D721Med (cell line): ENCODE results near the gene SPTBN1.

ENCODE experiments used
- DNase-seq: peaks from one replicate; pipeline ENCODE4 v3.0.0; 2011; ENCODE audit warnings: low spot score; ENCODE audit not compliant: insufficient read length
- FAIRE-seq: peaks from 2 replicates; lab custom pipeline; 2011; peaks lifted over from hg19 to GRCh38; lab: Jason Lieb, UNC
- TF ChIP-seq, protein P1 (sequence below): IDR thresholded peaks from 2 replicates; pipeline ENCODE4 v1.5.1; 2012; ENCODE audit warnings: mild to moderate bottlenecking, control low read depth; ENCODE audit not compliant: insufficient read depth; ENCODE audit errors: missing control alignments

Gene SPTBN1

DNA sequence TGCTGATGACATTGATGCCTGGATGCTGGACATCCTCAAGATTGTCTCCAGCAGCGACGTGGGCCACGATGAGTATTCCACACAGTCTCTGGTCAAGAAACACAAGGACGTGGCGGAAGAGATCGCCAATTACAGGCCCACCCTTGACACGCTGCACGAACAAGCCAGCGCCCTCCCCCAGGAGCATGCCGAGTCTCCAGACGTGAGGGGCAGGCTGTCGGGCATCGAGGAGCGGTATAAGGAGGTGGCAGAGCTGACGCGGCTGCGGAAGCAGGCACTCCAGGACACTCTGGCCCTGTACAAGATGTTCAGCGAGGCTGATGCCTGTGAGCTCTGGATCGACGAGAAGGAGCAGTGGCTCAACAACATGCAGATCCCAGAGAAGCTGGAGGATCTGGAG lies 173.3 kb downstream of the SPTBN1 start:
- no peak for DNase-seq
- TF ChIP-seq, protein P1, sequence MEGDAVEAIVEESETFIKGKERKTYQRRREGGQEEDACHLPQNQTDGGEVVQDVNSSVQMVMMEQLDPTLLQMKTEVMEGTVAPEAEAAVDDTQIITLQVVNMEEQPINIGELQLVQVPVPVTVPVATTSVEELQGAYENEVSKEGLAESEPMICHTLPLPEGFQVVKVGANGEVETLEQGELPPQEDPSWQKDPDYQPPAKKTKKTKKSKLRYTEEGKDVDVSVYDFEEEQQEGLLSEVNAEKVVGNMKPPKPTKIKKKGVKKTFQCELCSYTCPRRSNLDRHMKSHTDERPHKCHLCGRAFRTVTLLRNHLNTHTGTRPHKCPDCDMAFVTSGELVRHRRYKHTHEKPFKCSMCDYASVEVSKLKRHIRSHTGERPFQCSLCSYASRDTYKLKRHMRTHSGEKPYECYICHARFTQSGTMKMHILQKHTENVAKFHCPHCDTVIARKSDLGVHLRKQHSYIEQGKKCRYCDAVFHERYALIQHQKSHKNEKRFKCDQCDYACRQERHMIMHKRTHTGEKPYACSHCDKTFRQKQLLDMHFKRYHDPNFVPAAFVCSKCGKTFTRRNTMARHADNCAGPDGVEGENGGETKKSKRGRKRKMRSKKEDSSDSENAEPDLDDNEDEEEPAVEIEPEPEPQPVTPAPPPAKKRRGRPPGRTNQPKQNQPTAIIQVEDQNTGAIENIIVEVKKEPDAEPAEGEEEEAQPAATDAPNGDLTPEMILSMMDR: no peak
- FAIRE-seq: no peak

DNA sequence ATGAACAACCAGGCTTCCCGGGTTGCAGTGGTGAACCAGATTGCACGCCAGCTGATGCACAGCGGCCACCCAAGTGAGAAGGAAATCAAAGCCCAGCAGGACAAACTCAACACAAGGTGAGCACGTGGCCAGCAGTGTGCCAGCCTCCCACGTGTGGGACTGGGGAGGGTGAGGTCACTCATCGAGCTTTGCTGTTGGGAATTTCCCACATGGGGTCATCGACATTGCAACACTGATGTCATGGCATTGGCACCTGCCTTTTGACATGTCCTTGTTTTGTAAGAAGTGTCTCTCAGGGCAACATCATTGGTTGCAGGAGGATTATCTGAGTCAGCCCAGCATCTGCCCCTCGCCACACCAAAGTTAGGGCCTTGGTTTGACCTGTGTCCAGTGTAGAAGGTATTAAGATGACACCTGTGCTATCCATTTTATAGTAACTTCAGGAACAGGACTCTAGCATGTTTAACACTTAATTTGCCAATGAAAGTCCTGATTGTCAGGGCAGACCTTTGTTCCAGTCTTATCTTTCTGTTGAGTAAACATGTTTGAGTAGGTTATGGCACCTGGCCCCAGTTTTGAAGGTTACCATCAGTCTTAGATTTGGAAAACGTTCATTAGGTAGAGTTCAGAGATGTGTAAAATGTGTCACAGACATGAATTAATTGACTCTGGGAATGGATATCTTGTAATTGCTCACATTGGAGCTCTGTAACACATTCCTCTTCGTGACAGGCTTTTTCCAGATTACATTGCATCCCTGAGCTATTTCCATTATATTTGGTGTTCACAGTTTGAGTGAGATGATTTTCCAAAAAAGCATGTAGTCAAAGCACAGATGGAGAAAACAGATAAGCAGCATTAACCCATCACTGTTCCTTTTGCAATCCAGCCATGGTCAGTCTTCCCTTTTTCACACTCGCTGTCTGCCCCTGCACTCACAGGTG lies 174.1 kb downstream of the SPTBN1 start:
- no peak for FAIRE-seq
- TF ChIP-seq, protein P1: no peak
- no peak for DNase-seq

DNA sequence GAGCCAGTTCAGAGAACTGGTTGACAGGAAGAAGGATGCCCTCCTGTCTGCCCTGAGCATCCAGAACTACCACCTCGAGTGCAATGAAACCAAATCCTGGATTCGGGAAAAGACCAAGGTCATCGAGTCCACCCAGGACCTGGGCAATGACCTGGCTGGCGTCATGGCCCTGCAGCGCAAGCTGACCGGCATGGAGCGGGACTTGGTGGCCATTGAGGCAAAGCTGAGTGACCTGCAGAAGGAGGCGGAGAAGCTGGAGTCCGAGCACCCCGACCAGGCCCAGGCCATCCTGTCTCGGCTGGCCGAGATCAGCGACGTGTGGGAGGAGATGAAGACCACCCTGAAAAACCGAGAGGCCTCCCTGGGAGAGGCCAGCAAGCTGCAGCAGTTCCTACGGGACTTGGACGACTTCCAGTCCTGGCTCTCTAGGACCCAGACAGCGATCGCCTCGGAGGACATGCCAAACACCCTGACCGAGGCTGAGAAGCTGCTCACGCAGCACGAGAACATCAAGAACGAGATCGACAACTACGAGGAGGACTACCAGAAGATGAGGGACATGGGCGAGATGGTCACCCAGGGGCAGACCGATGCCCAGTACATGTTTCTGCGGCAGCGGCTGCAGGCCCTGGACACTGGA lies 174.9 kb downstream of the SPTBN1 start:
- FAIRE-seq (no peak), DNase-seq (no peak)
- TF ChIP-seq, protein P1: no peak

DNA sequence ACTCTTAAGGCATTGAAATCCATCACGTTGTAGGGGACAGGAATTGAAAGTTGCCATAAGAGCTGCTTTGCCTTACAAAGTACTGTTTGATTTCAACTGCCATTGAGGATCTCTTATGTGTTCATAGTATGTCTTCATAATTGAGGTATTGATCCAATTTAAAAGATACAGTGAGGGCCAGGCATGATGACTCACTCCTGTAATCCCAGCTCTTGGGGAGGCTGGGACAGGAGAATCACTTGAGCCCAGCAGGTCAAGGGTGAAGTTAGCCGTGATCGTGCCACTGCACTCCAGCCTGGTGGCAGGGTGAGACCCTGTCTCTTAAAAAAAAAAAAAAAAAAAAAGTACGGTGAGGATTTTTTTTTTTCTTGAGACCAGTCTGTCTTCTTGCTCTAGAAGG lies 175.6 kb downstream of the SPTBN1 start:
- FAIRE-seq (no peak), DNase-seq (no peak)
- TF ChIP-seq, protein P1: no peak

DNA sequence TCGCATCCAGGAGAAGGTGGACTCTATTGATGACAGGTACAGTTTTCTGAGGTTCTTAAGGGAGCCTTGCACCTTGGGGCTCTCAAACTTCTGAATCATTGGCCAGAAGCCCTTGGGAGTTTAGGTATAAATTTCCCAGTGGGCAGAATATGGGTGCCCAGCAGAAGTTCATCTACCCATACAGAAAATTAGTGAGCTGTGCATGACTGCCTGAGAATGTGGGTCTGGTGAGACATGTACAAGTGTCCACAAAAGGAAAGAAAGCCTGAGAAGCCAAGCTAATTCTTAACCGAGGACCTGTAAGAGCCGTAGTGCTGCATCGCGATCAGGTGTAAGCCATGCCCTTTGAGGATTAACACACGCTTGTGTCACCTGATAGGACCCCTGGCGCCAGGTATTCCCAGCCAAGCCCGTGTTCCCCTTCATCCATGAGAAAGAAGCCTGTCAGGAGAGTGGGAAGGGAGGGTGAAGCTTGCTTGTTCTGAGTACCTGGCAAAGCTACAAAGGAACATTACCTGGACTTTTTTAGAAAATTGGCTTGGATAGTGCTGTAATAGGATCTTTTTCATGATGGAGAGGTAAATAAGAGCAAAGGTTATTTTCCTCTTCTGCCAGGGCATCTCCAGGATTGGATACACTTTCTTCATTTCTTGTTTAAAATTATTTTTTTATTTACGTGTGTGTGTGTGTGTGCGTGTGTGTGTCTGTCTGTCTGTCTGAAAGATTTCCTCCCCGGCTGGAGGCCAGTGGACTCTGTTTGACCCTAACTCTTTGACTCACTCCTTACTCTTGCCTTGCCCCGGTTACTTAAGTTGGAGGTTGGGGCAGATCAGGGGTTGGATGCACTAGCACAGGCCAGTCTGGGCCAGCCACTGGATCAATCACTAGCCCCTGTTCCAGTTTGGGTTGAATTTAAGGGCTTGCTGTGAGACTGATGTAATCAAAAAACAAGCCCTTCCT lies 176.9 kb downstream of the SPTBN1 start:
- TF ChIP-seq, protein P1: no peak
- DNase-seq: no peak
- FAIRE-seq: no peak

DNA sequence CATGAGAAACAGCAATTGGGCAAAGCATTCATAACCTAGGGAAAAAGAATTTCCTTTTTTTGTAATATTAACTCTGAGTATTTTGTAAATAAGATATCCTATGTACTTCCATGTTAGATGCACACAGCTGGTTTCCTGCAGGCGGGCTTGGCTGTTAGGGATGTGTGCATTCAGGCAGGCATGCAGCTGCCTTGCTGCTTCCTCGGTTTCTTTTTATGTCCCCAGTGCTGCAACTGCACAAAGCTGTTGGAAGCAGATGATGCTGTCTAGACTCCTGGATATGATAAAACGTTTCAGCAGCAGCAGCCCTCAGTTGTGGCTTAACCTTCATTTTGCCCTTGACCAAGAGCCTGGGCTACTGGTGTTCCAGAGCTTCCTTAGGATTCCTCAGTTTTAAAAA lies 177.9 kb downstream of the SPTBN1 start:
- FAIRE-seq (no peak), DNase-seq (no peak)
- TF ChIP-seq, protein P1: no peak
